ENCODE measurements around the gene PALD1.

Gene PALD1

DNA sequence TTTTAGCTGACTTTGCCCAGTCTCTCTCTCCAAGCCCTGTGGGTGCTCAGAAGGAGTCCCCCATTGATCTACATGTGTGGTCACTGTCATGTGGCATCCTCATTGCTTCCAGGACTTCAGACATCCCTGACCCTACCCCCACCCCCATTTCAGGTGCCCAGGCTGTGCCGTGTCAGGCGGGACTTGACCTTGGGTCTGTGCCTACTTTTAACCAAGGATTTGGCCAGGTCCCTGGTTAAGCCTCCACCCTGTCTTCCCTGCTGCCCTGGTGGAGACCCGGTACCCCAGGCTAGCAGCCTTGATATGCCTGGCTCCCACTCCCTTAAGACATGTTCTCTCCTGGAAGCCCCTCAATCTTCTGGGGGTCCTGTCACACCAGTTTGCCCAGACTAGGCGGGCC, 92.7 kb downstream of the PALD1 start:
- DNase-seq (ENCODE audit: low read depth): no peak
- TF ChIP-seq, protein P1, sequence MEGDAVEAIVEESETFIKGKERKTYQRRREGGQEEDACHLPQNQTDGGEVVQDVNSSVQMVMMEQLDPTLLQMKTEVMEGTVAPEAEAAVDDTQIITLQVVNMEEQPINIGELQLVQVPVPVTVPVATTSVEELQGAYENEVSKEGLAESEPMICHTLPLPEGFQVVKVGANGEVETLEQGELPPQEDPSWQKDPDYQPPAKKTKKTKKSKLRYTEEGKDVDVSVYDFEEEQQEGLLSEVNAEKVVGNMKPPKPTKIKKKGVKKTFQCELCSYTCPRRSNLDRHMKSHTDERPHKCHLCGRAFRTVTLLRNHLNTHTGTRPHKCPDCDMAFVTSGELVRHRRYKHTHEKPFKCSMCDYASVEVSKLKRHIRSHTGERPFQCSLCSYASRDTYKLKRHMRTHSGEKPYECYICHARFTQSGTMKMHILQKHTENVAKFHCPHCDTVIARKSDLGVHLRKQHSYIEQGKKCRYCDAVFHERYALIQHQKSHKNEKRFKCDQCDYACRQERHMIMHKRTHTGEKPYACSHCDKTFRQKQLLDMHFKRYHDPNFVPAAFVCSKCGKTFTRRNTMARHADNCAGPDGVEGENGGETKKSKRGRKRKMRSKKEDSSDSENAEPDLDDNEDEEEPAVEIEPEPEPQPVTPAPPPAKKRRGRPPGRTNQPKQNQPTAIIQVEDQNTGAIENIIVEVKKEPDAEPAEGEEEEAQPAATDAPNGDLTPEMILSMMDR (IDR thresholded peaks at IDR 0.05; ENCODE audit: insufficient read depth, low read depth, low read length, missing control alignments): no peak
- H3K4me3 ChIP-seq (ENCODE audit: low read length): no peak overlapping the region

GRCh38 chr10:70571636-70572439, 93.3 kb downstream of the PALD1 start:
- no peak for DNase-seq (ENCODE audit: low read depth)
- H3K4me3 ChIP-seq (ENCODE audit: low read length): no peak overlapping the region
- TF ChIP-seq, protein P1 (IDR thresholded peaks at IDR 0.05; ENCODE audit: insufficient read depth, low read depth, low read length, missing control alignments): no peak

GRCh38 chr10:70573599-70574506, 95.3 kb downstream of the PALD1 start:
- TF ChIP-seq, protein P1 (IDR thresholded peaks at IDR 0.05; ENCODE audit: insufficient read depth, low read depth, low read length, missing control alignments): no peak
- H3K4me3 ChIP-seq (ENCODE audit: low read length): no peak overlapping the region
- DNase-seq (ENCODE audit: low read depth): no peak

DNA sequence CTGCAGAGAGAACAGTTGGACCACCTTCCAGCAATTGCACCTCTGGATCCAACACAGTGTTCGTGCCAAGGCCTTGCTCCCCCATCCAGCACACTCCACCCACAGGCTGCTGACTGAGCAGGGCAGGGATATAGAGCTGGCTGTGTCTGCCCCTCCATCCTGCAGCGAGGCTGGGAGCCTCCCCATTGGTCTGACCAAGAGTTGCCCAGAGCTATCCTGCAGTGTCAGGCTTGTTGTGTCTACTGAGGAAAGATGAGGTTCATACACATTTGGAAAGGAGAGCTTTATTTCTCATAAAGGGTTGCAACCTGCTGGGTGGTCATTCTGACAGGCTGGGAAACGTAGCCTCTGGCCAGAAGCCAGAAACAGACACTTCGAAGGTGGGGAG, 96.9 kb downstream of the PALD1 start:
- TF ChIP-seq, protein P1 (IDR thresholded peaks at IDR 0.05; ENCODE audit: insufficient read depth, low read depth, low read length, missing control alignments): no peak
- no peak overlapping the region for H3K4me3 ChIP-seq (ENCODE audit: low read length)
- no peak for DNase-seq (ENCODE audit: low read depth)

- DNase-seq (ENCODE audit: low read depth): no peak
- H3K4me3 ChIP-seq (ENCODE audit: low read length): no peak overlapping the region
- TF ChIP-seq, protein P1 (IDR thresholded peaks at IDR 0.05; ENCODE audit: insufficient read depth, low read depth, low read length, missing control alignments): no peak
These were observed 97.6 kb downstream of the PALD1 start for GRCh38 chr10:70575874-70576802.

DNA sequence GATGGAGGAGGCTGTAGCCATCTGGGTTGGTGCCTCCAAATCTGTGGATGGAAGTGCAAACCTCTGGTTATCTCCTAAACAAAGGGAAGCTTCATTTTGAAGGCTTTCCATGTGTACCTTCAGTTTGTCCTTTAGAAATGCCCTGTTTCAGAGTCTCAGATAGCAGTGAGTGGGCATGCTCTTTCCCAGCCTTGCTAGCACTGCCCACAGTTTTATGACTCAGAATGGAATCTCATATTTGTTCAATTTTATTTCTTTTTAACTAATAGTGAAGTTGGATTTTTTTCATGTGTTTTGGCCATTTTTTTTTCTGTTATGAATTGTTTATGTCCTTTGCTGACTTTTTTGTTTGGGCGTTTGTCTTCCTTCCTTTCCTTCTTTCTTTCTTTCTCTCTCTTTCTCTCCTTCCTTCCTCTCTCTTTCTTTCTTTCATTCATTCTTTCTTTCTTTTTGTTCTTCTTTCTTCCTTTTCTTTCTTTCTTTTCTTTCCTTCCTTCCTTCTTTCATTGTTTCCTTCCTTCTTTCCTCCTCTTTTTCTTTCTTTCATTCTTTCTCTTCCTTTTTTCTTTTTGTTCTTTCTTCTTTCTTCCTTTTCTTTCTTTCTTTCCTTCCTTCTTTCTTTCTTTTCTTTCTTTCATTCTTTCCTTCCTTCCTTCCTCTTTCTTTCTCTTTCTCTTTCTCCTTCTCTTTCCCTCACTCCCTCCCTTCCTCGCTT, 98.4 kb downstream of the PALD1 start:
- peak; percentile 20 for DNase-seq (ENCODE audit: low read depth)
- TF ChIP-seq, protein P1 (IDR thresholded peaks at IDR 0.05; ENCODE audit: insufficient read depth, low read depth, low read length, missing control alignments): no peak
- H3K4me3 ChIP-seq (ENCODE audit: low read length): no peak overlapping the region

All from epithelial cell of esophagus (primary cell).